Prostate gland (tissue), 2 donors: Measurements from ENCODE around the gene NRXN2.

ENCODE experiments used
- CTCF ChIP-seq, 4 experiments: fragments of 200-600 bp in 2 of 4; fragments of 450-650 bp in 2 of 4; sonication (generic) in 2 of 4; IDR thresholded peaks; 1 replicate in 3 of 4; 2 replicates in 1 of 4; pipeline ENCODE4 v1.5.1; 2016 to 2019; ENCODE audit warnings: antibody characterized with exemption in 4 of 4, mild to moderate bottlenecking in 2 of 4, moderate library complexity in 2 of 4
- POLR2AphosphoS5 ChIP-seq: sonication (generic); formaldehyde crosslinking; IDR thresholded peaks from one replicate; pipeline ENCODE4 v1.6.1; 2017; ENCODE audit warnings: antibody characterized with exemption

GRCh38 chr11:64629796-64630562 lies 93.0 kb downstream of the NRXN2 start:
- TF ChIP-seq POLR2AphosphoS5 = no peak
- no peak for TF ChIP-seq CTCF (IDR thresholded peaks at IDR 0.05)
